RWPE2 (cell line): ENCODE results near the gene TMEM131L.
A peak's percentile ranks its signal among the peaks of the same experiment; 100 is the strongest.

Experiments used
- ATAC-seq: fragments of 200-7000 bp; cut with Tn5 transposase; 3 replicates; pipeline ENCODE4 v1.9.1; 2021; ENCODE audit warnings: low read depth
- DNase-seq: peaks from one replicate; pipeline ENCODE4 v3.0.0-alpha.2; 2020; ENCODE audit warnings: low spot score
- H3K27ac ChIP-seq: fragments of 450-650 bp; 2 replicates; pipeline ENCODE4 v1.5.1; 2017; ENCODE audit warnings: mild to moderate bottlenecking; ENCODE audit not compliant: poor library complexity, severe bottlenecking
- H3K27me3 ChIP-seq: fragments of 250-450 bp; sonication (Bioruptor Pico); 2 replicates; pipeline ENCODE4 v1.5.1; 2021; ENCODE audit warnings: mild to moderate bottlenecking, moderate library complexity; ENCODE audit not compliant: insufficient read depth, poor library complexity, severe bottlenecking
- H3K36me3 ChIP-seq: fragments of 250-450 bp; sonication (Bioruptor Pico); 2 replicates; pipeline ENCODE4 v1.5.1; 2020; ENCODE audit warnings: low read depth, mild to moderate bottlenecking, moderate library complexity
- H3K4me1 ChIP-seq: fragments of 250-450 bp; sonication (Bioruptor Pico); 2 replicates; pipeline ENCODE4 v1.5.1; 2021; ENCODE audit warnings: mild to moderate bottlenecking, moderate library complexity; ENCODE audit not compliant: insufficient read depth, poor library complexity, severe bottlenecking
- H3K4me3 ChIP-seq: fragments of 250-450 bp; sonication (Bioruptor Pico); 2 replicates; pipeline ENCODE4 v1.5.1; 2021; ENCODE audit warnings: mild to moderate bottlenecking, moderate library complexity; ENCODE audit not compliant: severe bottlenecking
- H3K9me3 ChIP-seq: fragments of 250-450 bp; sonication (Bioruptor Pico); 2 replicates; pipeline ENCODE4 v1.5.1; 2021; ENCODE audit warnings: mild to moderate bottlenecking, moderate library complexity; ENCODE audit not compliant: severe bottlenecking
- CTCF ChIP-seq: fragments of 450-650 bp; IDR thresholded peaks from one replicate; pipeline ENCODE4 v1.5.1; 2017; ENCODE audit warnings: mild to moderate bottlenecking, moderate library complexity; ENCODE audit not compliant: poor library complexity, severe bottlenecking

TMEM131L gene

GRCh38 chr4:153520801-153521329 lies 54.7 kb downstream of the TMEM131L start:
- Histone ChIP-seq H3K4me3 (no peak overlapping the region), H3K4me1 (peaks cover 11% of the 10 kb centered on the region), H3K27me3 (no peaks in the 10 kb centered on the region), H3K9me3 (no peaks in the 10 kb centered on the region), H3K27ac (no peak overlapping the region), H3K36me3 (no peaks in the 10 kb centered on the region)
- DNase-seq (no peak), ATAC-seq (no peak)
- TF ChIP-seq CTCF = no peak

GRCh38 chr4:153521478-153521877 lies 55.3 kb downstream of the TMEM131L start:
- ATAC-seq = no peak
- H3K4me1 ChIP-seq = peaks cover 11% of the 10 kb centered on the region

GRCh38 chr4:153521999-153522801 lies 56.0 kb downstream of the TMEM131L start:
- Histone ChIP-seq H3K9me3 (no peaks in the 10 kb centered on the region), H3K36me3 (no peaks in the 10 kb centered on the region), H3K27ac (no peak overlapping the region), H3K4me3 (no peak overlapping the region), H3K4me1 (peaks cover 5% of the 10 kb centered on the region), H3K27me3 (no peaks in the 10 kb centered on the region)
- ATAC-seq = no peak
- DNase-seq = no peak
- no peak for TF ChIP-seq CTCF

More at GRCh38 chr4:153521478-153521877, 55.3 kb downstream of the TMEM131L start:
- Histone ChIP-seq H3K27me3 (no peaks in the 10 kb centered on the region), H3K27ac (no peak overlapping the region), H3K9me3 (no peaks in the 10 kb centered on the region), H3K36me3 (no peaks in the 10 kb centered on the region), H3K4me3 (no peak overlapping the region)
- no peak for DNase-seq
- TF ChIP-seq CTCF = no peak

- Histone ChIP-seq H3K36me3 (no peaks in the 10 kb centered on the region), H3K9me3 (no peaks in the 10 kb centered on the region), H3K27ac (no peak overlapping the region), H3K27me3 (no peaks in the 10 kb centered on the region), H3K4me3 (no peak overlapping the region), H3K4me1 (no peaks in the 10 kb centered on the region)
- DNase-seq (no peak), ATAC-seq (no peak)
- TF ChIP-seq CTCF = no peak
These were observed 56.6 kb downstream of the TMEM131L start for GRCh38 chr4:153522802-153523094.

GRCh38 chr4:153523164-153523796 lies 57.1 kb downstream of the TMEM131L start:
- no peak for TF ChIP-seq CTCF
- Histone ChIP-seq H3K4me3 (no peak overlapping the region), H3K36me3 (no peaks in the 10 kb centered on the region), H3K4me1 (no peaks in the 10 kb centered on the region), H3K27ac (peak overlapping the region; percentile 24), H3K9me3 (no peaks in the 10 kb centered on the region), H3K27me3 (no peaks in the 10 kb centered on the region)
- no peak for DNase-seq
- ATAC-seq = no peak
